ENCODE results near the gene TOM1L2.

DNA sequence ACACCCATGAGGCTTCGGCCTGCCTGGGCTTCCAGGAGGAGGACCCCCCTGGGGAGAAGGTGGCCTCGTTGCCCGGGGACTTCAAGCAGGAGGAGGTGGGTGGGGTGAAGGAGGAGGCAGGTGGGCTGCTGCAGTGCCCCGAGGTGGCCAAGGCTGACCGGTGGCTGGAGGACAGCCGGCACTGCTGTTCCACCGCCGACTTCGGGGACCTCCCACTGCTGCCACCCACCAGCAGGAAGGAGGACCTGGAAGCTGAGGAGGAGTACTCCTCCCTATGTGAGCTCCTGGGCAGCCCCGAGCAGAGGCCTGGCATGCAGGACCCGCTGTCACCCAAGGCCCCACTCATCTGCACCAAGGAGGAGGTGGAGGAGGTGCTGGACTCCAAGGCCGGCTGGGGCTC is 176.9 kb downstream of the TOM1L2 start:
- TF ChIP-seq CTCF (IDR thresholded peaks at IDR 0.05; ENCODE audit: poor library complexity, severe bottlenecking) (no peak), EZH2 (IDR thresholded peaks at IDR 0.05; ENCODE audit: borderline replicate concordance, insufficient read depth, low read length, poor library complexity, severe bottlenecking) (no peak), EP300 (conservative IDR thresholded peaks at IDR 0.05; ENCODE audit: poor library complexity, severe bottlenecking) (no peak), TAF1 (IDR thresholded peaks at IDR 0.05; ENCODE audit: low read depth) (no peak), POLR2AphosphoS5 (IDR thresholded peaks at IDR 0.05) (no peak)

Data from neural cell (in vitro differentiated cells).